ENCODE results near the gene SMC2.

- TF ChIP-seq, protein P1, sequence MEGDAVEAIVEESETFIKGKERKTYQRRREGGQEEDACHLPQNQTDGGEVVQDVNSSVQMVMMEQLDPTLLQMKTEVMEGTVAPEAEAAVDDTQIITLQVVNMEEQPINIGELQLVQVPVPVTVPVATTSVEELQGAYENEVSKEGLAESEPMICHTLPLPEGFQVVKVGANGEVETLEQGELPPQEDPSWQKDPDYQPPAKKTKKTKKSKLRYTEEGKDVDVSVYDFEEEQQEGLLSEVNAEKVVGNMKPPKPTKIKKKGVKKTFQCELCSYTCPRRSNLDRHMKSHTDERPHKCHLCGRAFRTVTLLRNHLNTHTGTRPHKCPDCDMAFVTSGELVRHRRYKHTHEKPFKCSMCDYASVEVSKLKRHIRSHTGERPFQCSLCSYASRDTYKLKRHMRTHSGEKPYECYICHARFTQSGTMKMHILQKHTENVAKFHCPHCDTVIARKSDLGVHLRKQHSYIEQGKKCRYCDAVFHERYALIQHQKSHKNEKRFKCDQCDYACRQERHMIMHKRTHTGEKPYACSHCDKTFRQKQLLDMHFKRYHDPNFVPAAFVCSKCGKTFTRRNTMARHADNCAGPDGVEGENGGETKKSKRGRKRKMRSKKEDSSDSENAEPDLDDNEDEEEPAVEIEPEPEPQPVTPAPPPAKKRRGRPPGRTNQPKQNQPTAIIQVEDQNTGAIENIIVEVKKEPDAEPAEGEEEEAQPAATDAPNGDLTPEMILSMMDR (IDR thresholded peaks at IDR 0.05; ENCODE audit: low read depth, low read length, poor library complexity, severe bottlenecking) = no peak
- TF ChIP-seq EZH2phosphoT487 (IDR thresholded peaks at IDR 0.05; ENCODE audit: borderline replicate concordance, low read length) = no peak
Measured at GRCh38 chr9:104108315-104108714, 14.2 kb downstream of the SMC2 start.
